GM12874 (cell line): Measurements from ENCODE around the gene LSM12.

Source experiments
- TF ChIP-seq, protein P1 (sequence below): IDR thresholded peaks from 2 replicates; pipeline ENCODE4 v1.5.1; 2011; ENCODE audit warnings: low read depth, mild to moderate bottlenecking, control low read depth, low read length, moderate library complexity; ENCODE audit not compliant: insufficient read depth

Gene LSM12

DNA sequence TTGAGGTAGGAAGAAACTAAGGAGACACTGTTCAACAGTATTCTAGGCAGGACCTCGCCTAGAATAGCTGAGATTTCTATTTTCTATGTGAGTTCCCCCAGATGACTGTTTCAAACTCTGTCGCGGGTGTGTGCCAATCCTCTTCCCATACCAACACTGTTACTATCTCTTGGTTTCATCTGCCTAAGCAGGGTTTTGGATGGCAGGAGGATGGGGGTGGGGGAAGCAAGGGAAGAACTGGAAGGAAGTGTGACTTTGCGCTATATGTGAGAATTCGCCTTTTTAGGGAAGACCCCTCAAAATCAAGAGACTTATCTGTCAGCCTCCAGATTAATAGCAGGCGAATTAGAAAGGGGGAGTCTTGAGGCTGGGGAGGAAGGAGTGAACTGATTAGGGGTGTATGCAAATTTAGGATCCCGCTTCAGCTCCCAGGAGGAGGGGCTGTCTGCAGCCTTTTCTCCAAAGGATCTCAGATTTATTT is 3.5 kb upstream of the LSM12 start:
- TF ChIP-seq, protein P1, sequence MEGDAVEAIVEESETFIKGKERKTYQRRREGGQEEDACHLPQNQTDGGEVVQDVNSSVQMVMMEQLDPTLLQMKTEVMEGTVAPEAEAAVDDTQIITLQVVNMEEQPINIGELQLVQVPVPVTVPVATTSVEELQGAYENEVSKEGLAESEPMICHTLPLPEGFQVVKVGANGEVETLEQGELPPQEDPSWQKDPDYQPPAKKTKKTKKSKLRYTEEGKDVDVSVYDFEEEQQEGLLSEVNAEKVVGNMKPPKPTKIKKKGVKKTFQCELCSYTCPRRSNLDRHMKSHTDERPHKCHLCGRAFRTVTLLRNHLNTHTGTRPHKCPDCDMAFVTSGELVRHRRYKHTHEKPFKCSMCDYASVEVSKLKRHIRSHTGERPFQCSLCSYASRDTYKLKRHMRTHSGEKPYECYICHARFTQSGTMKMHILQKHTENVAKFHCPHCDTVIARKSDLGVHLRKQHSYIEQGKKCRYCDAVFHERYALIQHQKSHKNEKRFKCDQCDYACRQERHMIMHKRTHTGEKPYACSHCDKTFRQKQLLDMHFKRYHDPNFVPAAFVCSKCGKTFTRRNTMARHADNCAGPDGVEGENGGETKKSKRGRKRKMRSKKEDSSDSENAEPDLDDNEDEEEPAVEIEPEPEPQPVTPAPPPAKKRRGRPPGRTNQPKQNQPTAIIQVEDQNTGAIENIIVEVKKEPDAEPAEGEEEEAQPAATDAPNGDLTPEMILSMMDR: no peak

DNA sequence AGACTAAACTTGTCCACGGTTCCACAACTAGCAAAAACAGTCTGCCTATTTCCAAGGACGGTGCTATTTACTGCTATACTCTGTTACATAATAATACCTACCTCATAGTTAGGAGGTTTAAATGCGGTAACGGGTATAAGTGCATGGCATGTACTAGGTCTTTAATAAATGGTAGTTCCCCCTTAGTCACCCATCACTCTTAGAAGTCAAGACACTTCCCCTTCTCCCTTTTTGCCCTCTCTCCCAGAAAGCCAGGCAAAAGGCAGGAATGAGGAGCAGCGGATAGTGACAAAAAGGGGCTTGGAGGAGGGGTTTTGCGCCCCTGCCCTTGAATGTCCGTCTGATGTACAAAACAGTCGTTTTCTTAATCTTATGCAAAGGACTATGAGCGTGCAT is 1.1 kb upstream of the LSM12 start:
- TF ChIP-seq, protein P1: no peak

DNA sequence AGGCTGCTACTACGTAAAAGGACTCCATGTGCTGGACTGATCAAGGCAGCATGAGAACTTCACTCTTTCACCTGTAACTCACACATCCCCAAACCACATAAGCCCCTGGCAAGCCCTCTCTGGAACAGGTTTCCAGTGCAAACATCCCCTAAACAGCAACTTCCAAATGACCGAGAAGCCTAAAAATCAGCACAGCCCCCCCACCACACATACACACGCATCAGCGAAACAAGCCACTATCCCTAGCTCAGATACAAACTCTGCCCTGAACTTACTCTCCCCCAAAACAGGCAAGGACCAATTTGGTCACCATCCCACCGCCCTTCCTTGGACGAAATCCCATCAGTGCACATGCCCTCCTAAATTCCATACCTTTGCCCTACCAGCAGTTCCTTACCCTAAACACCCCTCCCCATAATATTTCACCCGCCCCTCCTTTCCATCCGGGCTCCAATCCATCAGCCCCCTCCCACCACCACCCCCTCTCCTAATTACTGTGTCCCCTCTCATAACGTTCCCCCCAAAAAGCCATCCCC is 735 bp downstream of the LSM12 start:
- TF ChIP-seq, protein P1: no peak

DNA sequence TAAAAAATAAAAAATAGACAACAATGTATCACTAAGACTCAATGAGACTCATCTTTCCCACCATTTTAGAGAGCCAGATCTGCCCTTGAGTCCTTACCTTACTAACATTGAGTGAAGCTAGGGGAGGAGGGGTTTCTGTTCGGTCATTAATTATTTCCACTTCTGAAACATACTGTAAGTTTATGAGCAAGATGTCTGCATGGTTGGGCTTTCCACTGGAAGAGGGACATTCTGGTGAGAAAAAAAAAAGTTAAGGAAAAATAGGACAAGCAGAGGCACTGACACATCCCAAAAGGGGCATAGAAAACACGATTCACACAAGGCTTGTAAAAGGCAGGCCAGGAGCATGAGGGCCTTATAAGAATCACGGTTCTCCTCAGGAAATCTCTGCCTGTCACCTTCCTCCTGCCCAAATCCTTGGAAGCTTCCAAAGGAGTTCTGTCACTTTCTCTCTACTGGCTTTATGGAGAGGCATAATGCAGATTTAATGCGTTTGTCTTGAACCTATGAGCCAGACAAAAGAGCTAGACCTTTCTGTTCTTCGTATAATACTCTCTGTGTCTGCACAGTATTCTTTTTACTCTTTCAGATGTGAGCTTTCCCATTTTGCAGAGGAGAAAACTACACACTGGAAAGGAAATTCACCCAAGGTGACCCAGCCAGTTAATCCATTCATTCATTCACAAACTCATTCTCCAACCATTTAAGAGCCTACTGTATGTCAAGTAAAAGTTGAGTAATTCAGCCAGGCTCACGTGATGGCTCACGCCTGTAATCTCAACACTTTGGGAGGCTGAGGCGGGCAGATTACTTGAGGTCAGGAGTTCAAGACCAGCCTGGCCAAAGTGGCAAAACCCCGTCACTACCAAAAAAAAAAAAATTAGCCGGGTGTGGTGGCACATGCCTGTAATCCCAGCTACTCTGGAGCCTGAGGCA is 2.5 kb downstream of the LSM12 start:
- TF ChIP-seq, protein P1: no peak

DNA sequence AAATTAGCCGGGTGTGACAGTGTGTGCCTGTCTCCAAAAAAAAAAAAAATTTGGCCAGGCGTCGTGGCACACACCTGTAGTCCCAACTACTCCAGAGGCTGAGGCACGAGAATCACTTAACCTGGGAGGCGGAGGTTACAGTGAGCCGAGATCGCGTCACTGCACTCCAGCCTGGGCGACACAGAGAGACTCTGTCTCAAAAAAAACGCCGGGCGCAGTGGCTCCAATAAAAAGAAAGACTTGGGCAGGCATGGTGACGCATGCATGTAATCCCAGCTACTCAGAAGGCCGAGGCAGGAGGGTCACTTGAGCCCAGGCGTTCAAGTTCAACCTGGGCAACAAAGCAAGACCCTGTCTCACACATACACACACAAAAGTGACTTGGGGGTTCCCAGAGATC is 3.6 kb downstream of the LSM12 start:
- TF ChIP-seq, protein P1: no peak

DNA sequence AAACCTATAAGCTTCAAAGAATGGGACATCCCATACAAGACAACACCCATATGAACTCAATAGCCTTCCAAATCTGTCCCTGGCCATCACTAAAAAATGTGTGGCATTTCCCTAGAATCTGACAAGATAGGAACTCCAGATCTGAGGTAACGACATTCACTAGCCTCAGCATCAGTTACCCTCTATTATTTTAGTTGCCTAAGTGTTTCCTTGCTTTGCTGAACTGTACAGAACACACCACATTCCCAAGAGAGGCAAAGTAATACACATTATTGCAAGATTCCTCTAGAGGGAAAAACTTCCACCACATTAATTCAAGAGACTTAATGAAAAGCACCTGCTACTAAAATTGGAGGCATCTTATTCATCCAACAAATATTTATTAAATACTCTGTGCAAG is 5.0 kb downstream of the LSM12 start:
- TF ChIP-seq, protein P1: no peak

DNA sequence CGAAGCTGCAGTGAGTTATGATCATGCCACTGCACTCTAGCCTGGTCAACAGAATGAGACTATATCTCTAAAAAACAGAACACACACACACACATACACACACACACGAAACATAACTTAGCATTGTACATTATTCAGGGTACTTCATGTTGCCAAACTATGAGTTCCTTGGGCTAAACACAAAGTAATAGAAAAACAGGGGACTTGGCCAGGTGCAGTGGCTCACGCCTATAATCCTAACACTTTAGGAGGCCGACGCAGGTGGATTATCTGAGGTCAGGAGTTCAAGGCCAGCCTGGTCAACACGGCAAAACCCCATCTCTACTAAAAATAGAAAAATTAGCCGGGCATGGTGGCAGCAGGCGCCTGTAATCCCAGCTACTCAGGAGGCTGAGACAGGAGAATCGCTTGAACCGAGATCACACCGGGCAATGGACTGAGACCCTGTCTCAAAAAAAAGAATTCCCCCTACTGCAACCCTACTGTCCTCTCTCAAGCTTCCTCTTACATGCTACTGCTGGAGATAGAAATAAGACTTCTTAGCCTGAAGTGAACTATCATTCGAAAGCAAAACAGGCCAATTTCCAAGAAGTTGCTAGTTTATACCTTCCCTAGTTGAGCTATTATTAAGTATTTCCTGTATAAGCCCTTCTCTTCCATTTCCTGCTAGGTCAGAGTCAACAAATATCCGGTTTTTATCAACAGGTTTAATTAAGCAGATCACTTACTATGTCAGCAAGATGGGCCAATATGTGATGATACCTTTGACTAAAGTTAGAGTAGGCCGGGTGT is 7.2 kb downstream of the LSM12 start:
- TF ChIP-seq, protein P1: no peak
